Loucy (cell line): ENCODE data around the gene GBA2.

Source experiments
- EZH2phosphoT487 ChIP-seq: fragments of 200-600 bp; IDR thresholded peaks from 2 replicates; pipeline ENCODE4 v1.6.1; 2018; ENCODE audit warnings: antibody characterized with exemption, mild to moderate bottlenecking, moderate library complexity, borderline replicate concordance
- TF ChIP-seq, protein P1 (sequence below): fragments of 200-600 bp; sonication (generic); conservative IDR thresholded peaks from 2 replicates; pipeline ENCODE4 v1.5.1; 2014; ENCODE audit warnings: mild to moderate bottlenecking, antibody characterized with exemption, low read length

DNA sequence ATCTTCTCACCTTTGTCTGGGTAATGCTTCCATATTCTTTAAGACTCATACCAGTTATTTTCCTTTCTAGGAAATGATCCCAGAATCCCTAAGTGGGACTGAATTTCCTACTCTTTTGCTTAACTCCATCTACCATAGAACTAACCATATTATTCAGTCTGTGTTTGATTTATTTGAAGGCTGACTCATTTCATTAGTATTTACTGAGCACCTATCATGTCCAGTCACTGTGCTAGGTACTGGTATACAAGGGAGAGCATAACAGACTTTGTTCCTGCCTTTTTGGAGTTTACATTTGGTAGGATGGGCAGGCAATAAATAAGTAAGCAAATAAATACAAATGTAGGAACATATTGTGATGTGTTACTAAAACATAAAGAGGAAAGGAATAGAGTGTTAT lies 46.7 kb upstream of the GBA2 start:
- TF ChIP-seq, protein P1, sequence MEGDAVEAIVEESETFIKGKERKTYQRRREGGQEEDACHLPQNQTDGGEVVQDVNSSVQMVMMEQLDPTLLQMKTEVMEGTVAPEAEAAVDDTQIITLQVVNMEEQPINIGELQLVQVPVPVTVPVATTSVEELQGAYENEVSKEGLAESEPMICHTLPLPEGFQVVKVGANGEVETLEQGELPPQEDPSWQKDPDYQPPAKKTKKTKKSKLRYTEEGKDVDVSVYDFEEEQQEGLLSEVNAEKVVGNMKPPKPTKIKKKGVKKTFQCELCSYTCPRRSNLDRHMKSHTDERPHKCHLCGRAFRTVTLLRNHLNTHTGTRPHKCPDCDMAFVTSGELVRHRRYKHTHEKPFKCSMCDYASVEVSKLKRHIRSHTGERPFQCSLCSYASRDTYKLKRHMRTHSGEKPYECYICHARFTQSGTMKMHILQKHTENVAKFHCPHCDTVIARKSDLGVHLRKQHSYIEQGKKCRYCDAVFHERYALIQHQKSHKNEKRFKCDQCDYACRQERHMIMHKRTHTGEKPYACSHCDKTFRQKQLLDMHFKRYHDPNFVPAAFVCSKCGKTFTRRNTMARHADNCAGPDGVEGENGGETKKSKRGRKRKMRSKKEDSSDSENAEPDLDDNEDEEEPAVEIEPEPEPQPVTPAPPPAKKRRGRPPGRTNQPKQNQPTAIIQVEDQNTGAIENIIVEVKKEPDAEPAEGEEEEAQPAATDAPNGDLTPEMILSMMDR = no peak
- TF ChIP-seq EZH2phosphoT487 = no peak
